ENCODE results near the gene DGKA. TPM values are rescaled to one million over a fixed set of nuclear protein-coding genes. Genes with fewer than 3 reads are reported as not detected.

DGKA gene
- total and polyA plus RNA-seq, 2 of the 13 experiments (the other 11 are each of a cell fraction or from before 2014, with no cell fraction given) = 2.4 to 5.4 TPM

- TF ChIP-seq POGK (CRISPR knock-in tag; conservative IDR thresholded peaks at IDR 0.05) = peak; percentile 59; the same call in 1 of the 2 replicates
- 0 out of 2 replicates have a peak, but pooled peaks have one; percentile 38 for TF ChIP-seq ZC3H4 (CRISPR knock-in tag; IDR thresholded peaks at IDR 0.05; ENCODE audit: borderline replicate concordance)
- TF ChIP-seq ZNF329 (CRISPR knock-in tag; IDR thresholded peaks at IDR 0.05; ENCODE audit: low read depth) = no peak; the same call in 1 of the 2 replicates
- TF ChIP-seq ZNF224 (CRISPR knock-in tag; IDR thresholded peaks at IDR 0.05) = peak; percentile 60; the same call in 1 of the 2 replicates
- TF ChIP-seq ZNF512B (CRISPR knock-in tag; IDR thresholded peaks at IDR 0.05; ENCODE audit: borderline replicate concordance) = no peak
- 0 out of 2 replicates have a peak, but pooled peaks have one; percentile 17 for TF ChIP-seq KMT2B (CRISPR knock-in tag; IDR thresholded peaks at IDR 0.05)
- TF ChIP-seq CAMTA2 (CRISPR knock-in tag; IDR thresholded peaks at IDR 0.05; ENCODE audit: borderline replicate concordance) = 0 out of 2 replicates have a peak, but pooled peaks have one; percentile 36
- TF ChIP-seq RFX3 (CRISPR knock-in tag; IDR thresholded peaks at IDR 0.05) = no peak
- TF ChIP-seq TRIM24 (CRISPR knock-in tag; IDR thresholded peaks at IDR 0.05) = no peak
- TF ChIP-seq GATAD2A (CRISPR knock-in tag; IDR thresholded peaks at IDR 0.05) = peak; percentile 58
- TF ChIP-seq ELF1 (CRISPR knock-in tag; IDR thresholded peaks at IDR 0.05) = 0 out of 2 replicates have a peak, but pooled peaks have one; percentile 10
- TF ChIP-seq ZNF616 (CRISPR knock-in tag; IDR thresholded peaks at IDR 0.05; ENCODE audit: low read depth) = peak; percentile 33; the same call in 1 of the 2 replicates
- TF ChIP-seq ZNF883 (CRISPR knock-in tag; IDR thresholded peaks at IDR 0.05; ENCODE audit: not compliant biosample characterization) = peak; percentile 64
- no peak for TF ChIP-seq ZNF720 (CRISPR knock-in tag; IDR thresholded peaks at IDR 0.05)
- TF ChIP-seq EEA1 (CRISPR knock-in tag; IDR thresholded peaks at IDR 0.05; ENCODE audit: borderline replicate concordance) = 0 out of 2 replicates have a peak, but pooled peaks have one; percentile 31
- no peak for TF ChIP-seq TMF1 (CRISPR knock-in tag; IDR thresholded peaks at IDR 0.05; ENCODE audit: low read depth)
- TF ChIP-seq SOX5 (CRISPR knock-in tag; IDR thresholded peaks at IDR 0.05; ENCODE audit: borderline replicate concordance) = peak; percentile 26; the same call in 1 of the 2 replicates
Measured at GRCh38 chr12:55927588-55928502, 3.1 kb upstream of the DGKA start, which contains the start of gene PYM1 (continued).
